Liver (tissue), 3 donors: ENCODE measurements around the gene KCNC2.

Source experiments
- CTCF ChIP-seq: fragments of 150-350 bp; IDR thresholded peaks from 2 replicates; pipeline ENCODE4 v1.5.1; 2017; ENCODE audit warnings: improper control_type of control experiment, low read depth, low read length; ENCODE audit not compliant: missing input control
- GABPA ChIP-seq, 2 donors: IDR thresholded peaks in 1 of 2; conservative IDR thresholded peaks in 1 of 2; 2 replicates each; pipeline ENCODE4 v1.6.1; 2016; ENCODE audit warnings: antibody characterized with exemption in 2 of 2, mild to moderate bottlenecking in 1 of 2, moderate library complexity in 1 of 2
- JUND ChIP-seq, 2 donors: IDR thresholded peaks; 2 replicates each; pipeline ENCODE4 v1.6.1; 2016; ENCODE audit warnings: antibody characterized with exemption in 2 of 2
- MAX ChIP-seq: IDR thresholded peaks from 2 replicates; pipeline ENCODE4 v1.6.1; 2016; ENCODE audit warnings: antibody characterized with exemption
- RAD21 ChIP-seq, 2 donors: IDR thresholded peaks; 2 replicates each; pipeline ENCODE4 v1.6.1; 2016; ENCODE audit warnings: antibody characterized with exemption in 2 of 2, mild to moderate bottlenecking in 2 of 2
- REST ChIP-seq: IDR thresholded peaks from 2 replicates; pipeline ENCODE4 v1.6.1; 2016; ENCODE audit warnings: antibody characterized with exemption, mild to moderate bottlenecking
- SP1 ChIP-seq: IDR thresholded peaks from 2 replicates; pipeline ENCODE4 v1.6.1; 2018; ENCODE audit warnings: antibody characterized with exemption, mild to moderate bottlenecking
- TAF1 ChIP-seq: conservative IDR thresholded peaks from 2 replicates; pipeline ENCODE4 v1.6.1; 2016; ENCODE audit warnings: antibody characterized with exemption, mild to moderate bottlenecking
- YY1 ChIP-seq: IDR thresholded peaks from 2 replicates; pipeline ENCODE4 v1.6.1; 2016; ENCODE audit warnings: antibody characterized with exemption, mild to moderate bottlenecking
- ZBTB33 ChIP-seq: IDR thresholded peaks from 2 replicates; pipeline ENCODE4 v1.6.1; 2016; ENCODE audit warnings: antibody characterized with exemption
- donor health status: healthy.
- donor health status: healthy.

GRCh38 chr12:75121036-75121705 lies 88.5 kb downstream of the KCNC2 start:
- TF ChIP-seq CTCF = no peak
- TF ChIP-seq ZBTB33 = no peak
- TF ChIP-seq RAD21 (IDR thresholded peaks at IDR 0.05) = no peak
- no peak for TF ChIP-seq REST
- TF ChIP-seq TAF1 = no peak
- TF ChIP-seq SP1 = no peak
- TF ChIP-seq GABPA (IDR thresholded peaks at IDR 0.05 in 1 of 2, conservative IDR thresholded peaks at IDR 0.05 in 1 of 2) = no peak
- TF ChIP-seq MAX = no peak
- TF ChIP-seq JUND (IDR thresholded peaks at IDR 0.05) = no peak
- no peak for TF ChIP-seq YY1
